ENCODE measurements around the gene SYT1.
A peak's percentile ranks its signal among the peaks of the same experiment; 100 is the strongest.

SYT1 gene

DNA sequence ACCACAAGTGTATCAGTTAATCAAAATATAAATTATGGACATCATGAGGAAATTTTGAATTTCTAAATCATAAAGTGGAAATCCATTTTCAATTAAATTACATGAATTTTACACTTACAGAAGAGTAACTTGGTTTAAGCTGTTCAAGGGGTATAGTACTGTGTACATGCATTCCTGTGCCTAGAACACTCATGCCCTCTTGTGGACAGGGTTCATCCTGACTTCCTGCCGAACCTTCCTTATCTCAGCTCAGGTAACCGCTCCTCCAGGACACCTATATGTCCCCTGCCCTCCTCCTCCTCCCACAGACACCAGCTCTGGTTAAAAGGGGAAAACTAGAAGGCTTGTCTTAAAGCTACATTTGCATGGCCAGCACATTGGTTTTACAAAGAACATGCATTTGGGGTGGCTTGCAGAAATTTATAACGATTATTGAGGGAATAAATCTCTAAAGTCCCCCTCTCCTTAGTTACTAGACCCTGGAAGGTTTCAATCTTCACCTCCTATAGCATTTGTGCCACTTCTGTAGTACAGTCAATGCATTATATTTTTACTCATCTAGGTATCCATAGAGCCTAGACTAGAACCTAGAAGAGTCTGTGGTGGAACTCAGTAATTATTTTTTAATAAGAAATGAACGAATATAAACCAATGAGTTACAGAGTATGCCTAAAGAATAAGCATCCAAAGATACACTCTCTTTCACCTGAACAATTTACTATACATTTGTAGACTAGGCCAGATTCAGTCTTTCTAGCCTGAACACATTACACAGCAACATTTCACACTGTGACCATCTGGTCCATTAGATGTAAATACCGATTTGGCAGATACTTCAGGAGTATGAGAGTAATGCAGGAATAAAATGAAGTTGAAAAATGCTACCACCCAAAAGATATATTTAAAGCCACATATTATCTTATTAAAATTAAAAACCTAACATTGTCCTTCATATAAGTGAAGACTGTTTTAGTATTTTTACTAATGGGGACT, 480.6 kb downstream of the SYT1 start:
- DNase-seq: no peak

DNA sequence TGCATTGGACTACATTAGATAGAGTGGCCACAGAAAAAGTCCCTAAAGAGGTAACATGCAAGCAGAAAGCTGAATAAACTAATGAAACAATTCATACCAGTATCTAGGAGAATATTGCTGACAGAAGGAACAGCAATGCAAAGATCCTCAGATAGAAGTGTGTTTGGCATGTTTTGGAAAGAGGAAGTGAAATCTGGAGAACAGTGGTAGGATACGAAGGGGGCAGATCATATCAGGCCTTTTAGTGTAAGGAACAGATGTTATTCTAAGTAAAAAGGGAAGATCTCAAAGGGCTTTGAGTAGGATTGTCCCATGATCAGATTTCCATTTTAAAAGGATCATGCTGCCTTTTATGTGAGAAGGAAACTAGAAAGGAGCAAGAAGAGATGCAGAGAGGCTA, 483.3 kb downstream of the SYT1 start:
- DNase-seq: no peak

DNA sequence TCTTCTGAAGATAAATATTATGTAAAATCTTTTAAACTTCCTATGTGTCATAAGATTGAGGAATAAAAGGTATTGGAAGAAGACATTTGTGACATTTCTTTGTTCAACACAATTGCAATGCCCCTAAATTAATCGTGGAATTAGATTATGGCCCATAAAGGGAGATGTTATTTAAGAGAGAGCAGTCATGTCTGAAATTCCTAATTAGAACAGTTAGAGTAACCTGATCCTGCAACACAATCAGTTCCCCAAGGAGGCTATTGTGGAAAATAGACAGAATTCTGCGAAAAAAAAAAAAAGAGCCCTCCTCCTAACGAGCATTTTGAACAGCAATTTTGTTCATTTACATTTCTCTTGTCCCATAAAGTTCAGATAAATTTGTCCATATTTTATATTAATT, 486.7 kb downstream of the SYT1 start:
- DNase-seq: no peak

DNA sequence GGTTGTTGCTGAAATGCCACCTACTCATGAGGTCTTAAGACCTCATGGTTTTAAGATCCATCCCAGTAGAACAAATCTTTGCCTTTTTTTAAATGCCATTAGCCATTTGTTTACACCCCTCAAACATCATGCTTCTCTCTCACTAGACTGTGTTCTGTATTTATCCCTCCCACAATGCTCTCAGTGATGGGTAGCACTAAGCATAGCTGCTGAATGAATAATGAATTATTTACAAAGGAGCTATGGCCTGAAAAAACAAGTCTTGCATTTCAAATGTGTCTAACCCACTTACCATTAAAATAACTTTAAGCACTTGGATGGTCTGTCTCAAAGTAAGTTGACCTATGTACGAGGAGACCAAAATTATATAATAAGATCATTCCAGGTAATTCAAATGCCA, 491.6 kb downstream of the SYT1 start:
- no peak for DNase-seq

DNA sequence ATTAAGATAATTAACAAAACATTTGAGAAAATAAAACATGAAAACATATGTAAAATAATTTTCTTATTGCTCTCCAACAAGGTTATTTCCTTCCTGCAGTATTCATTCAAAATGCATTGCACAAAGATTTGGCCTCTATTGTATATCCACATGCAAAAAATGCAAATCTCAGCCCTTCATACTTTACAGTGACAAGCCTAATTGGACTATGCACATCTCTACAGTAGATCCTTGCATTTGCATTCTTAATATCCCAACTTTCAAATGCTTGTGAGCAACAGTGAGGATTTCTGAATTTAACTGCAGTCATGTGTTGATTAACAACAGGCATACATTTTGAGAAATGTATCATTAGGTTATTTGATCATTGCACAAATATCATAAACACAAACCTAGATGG, 492.5 kb downstream of the SYT1 start:
- DNase-seq: no peak

DNA sequence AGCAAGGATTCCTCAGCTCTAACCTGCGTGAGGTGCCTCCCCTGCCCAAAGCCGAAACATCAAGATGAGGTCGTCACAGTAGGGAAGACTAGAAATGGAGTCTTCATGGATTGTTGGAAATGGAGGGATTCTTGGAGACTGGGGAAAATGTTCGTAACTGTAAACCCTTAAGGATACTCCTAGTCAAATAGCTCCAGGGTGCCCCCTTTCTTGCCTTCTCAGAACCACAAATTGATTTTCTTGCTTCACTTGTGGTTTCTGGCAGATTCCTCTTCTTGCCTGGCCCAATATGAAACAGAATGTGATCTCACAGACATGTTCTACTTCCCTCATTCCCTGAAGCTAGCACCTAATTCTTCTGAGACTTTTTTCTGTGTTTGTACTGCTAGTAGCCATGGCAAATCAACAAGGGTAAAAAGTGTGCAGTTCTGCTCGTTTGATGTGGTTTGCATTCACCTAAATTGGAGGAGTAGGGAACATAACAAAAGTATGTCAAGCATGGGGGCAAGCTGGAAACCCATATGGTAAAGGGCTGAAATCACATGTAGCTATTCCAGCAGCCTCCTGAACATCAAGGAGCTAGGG, 494.2 kb downstream of the SYT1 start:
- no peak for DNase-seq

DNA sequence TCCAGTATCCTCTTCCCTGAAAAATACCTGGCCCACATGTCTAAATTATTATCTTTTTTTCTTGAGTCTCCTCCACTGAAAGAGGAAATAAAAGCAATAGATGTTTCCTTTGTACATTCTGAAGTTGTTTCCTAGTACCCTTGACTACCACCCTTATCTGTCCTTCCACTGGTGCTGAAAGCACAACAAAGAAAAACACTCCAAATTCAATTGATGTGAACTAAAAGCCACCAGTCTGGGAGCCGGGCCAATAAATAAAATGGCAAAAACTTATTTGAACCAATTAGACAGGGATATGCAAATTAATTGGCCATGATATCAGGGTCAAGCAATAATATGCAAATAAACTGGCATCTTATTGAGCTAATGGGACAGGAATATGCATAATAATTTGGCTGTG, 495.7 kb downstream of the SYT1 start:
- DNase-seq: peak in 3 of 56 donors; percentile 2 to 18 (median 8)

DNA sequence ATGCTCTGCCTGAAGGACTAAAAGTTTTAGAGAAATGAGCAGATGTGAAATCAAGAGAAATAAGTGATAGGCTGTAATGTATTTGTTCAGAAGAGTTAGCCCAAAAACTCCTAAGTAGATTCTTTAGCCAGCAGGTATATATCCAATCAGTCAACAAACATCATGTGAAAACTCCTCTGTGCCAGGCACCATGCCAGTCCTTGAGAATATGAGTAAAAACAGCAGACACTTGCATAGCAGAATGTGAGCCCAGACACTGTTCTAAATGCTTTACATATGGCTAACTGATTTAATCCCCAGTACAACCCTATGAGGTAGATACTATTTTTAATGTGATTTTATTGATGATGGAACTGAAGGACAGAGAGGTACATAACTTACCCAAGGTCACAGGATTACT, 496.4 kb downstream of the SYT1 start:
- DNase-seq: peak in 3 of 56 donors; percentile 4 to 18 (median 5)

DNA sequence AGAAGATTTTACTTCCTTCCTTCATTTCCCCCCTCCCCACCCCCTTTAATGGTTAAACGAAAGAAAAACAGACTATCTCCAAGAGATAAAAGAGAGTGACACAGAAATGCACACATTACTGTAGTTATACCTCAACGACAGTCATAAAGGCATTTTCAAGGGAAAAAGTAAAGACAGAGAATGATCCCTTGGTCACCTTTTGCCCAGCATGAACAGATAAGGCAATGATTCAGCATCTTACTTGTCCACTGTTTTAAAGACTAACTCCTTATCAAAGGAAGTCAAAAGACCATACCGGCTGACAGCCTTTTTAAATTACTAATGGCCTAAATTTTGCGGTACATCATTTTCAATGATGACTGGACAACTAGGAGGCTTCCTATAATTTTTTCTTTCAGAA, 499.6 kb downstream of the SYT1 start:
- no peak for DNase-seq

DNA sequence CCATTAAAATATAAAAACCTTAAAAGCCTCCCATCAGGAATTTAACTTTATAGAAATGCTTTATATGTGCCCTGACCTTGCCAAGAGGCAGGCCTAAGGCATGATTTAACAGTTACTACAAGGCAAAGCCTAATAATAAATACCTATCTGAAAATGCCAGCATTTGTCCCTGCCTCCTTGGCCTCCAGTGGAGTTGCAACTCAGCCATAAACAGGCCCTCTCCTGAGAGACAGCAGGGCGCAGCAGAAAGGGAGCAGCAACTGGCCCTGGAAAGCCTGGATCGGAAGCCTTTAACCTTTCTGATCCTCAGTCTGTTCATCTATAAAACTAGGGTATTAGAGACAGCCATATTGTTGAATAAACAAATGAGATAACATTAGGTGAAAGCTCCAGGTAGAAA, 501.8 kb downstream of the SYT1 start:
- DNase-seq: no peak

DNA sequence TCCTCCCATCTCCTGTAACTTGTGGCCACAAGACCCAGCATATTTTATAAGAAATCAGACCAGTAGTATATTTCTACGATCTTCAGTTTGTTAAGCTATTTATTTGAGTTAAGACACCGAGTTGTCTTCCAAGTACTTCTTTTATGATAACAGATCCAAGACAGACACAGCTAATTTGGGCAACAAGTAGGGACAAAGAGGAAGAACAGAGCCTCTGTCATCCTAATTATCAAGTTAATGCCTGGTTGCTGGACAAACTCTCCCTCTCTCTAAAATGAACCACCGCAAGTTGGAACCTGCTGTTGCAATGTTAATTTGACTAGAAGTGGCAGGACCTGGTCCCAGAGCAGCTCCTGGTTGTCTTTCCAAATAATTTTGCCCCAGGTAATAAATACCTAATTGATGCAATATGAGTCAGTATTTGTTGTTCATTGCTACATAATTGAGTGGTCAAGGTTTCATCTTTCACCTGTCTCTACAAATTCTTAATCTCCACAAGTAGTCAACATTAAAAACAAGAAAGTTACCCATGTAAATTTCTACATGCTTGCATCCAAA, 502.5 kb downstream of the SYT1 start:
- no peak for DNase-seq

DNA sequence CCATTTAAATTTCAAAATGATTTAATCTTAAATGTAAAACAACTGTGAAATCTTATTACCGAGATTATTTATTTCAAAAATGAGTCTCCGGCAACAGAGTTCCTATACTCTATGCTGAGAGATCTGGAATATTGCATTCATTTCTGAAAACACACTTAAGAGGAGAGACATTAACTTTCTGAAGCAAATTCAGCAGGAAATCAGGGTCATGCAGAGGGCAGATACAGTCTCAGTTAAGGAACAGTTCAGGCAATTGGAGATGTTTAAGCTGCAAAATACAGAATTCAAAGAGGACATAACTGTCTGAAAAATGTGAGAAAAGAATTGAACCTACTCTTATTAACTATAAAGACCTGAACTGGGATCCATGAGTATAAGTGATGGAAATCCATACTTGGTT, 505.4 kb downstream of the SYT1 start:
- DNase-seq: no peak

DNA sequence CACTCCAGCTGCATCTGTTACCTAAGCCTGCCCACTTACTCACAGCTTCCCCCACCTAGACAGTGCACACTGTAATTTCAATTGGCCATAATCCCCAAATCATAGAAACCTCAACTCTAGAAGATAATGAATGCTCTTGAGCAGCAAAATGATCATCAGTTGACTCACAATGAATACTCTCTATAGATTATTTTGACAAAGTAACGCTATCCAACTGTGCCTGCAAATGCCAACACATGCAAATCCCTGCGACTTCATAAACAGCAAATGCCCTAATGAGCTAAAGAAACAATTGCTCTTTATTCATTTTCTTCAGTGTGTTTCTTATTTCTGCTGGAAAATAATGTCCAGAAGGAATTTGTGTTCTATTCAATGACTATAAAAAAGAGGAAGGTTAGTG, 506.7 kb downstream of the SYT1 start:
- no peak for DNase-seq

DNA sequence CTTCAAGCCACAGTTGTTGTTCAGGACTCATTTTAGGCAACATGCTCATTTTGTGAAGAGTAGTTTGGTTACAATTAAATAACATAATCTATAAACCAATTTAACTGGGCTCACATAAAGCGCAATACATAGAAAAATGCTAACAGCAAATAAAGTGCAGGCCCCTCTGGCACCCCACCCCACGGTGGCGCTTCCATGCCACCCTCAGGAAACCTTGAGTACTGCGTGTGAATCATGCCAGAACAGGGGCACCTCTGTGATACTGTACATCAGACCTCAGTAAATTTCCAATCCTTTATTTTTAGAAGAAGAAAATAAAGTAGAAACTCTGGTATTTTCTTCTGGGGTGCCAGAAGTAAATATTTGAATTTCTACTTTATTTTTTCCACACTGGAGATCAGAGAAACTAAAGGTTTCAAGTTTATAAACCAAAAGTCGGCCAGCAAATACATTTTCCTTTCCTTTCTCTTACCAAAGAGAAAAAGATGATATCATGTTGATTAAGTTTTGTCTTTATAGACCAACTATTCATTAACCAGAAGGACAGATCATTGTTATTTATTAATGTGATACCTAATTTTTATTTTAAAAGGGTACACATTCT, 509.4 kb downstream of the SYT1 start:
- peak in 8 of 56 donors; percentile 3 to 31 (median 6) for DNase-seq

DNA sequence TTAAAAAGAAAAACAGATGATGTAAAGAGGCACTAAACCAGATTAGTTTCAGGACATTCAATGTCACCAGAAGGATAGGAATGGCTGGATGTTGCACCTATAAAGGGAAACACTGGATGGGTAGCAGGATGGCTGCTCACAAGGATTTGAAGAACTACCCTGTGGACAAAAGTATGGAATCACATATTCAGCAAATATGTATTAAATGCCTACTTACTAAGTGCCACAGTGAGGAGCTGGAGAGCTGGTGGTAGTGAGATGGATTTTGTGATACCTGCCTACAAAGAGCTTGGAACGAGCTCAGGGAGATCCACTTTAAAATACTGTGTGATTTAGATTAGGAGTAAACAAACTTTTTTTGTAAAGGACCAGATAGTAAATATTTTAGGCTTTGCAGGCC, 510.0 kb downstream of the SYT1 start:
- DNase-seq: no peak

DNA sequence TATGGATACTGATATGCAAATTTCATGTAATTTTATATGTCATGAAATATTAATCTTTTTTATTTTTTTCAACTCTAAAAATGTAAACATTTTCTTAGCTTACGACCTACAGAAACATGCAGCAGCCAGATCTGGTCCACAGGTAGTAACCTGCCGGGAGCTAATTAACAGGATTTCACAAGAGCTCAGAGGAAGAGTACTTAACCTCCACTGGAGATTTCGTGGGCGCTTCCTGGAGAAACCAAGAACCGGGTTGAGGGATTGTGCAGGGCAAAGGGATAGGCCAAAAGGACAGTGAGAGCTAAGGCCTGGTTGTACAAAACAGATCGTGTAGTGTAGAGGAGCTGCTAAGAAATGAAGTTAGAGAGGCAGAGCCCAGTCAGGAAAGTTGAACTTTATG, 510.5 kb downstream of the SYT1 start:
- no peak for DNase-seq

DNA sequence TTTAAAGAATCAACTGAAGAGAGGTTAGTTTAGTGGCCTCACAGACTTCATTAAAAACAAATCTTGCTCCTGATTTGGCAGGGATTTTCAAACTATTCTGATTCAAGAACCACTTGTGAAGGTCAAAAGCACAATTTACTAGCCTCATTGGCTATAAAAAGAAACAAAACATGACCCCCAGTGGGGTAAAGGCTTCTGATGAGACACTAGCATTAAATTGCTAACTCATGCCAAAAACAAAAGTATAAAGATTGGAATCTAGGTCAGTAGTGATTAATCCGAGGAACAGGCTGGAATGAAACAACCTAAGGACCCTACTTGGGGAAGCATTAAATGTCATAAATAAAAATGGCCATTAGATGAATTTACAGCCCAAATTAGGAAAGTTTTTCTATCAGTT, 513.9 kb downstream of the SYT1 start:
- no peak for DNase-seq

DNA sequence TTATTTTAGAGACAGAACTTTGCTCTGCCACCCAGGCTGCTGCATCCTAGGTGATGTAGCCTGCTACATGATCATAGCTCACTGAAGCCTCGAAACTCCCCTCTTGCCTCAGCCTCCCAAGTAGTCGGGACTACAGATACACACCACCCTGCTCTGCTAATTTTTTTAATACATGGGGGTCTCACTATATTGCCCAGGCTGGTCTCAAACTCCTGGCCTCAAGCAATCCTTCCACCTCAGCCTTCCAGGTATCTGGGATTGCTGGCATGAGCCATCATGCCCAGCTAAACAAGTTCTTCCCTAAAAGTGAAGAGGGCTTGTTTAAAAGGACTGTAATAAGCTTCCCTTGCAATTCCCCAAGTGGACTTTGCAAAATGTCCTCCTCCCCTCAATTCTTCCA, 515.8 kb downstream of the SYT1 start:
- DNase-seq: no peak

DNA sequence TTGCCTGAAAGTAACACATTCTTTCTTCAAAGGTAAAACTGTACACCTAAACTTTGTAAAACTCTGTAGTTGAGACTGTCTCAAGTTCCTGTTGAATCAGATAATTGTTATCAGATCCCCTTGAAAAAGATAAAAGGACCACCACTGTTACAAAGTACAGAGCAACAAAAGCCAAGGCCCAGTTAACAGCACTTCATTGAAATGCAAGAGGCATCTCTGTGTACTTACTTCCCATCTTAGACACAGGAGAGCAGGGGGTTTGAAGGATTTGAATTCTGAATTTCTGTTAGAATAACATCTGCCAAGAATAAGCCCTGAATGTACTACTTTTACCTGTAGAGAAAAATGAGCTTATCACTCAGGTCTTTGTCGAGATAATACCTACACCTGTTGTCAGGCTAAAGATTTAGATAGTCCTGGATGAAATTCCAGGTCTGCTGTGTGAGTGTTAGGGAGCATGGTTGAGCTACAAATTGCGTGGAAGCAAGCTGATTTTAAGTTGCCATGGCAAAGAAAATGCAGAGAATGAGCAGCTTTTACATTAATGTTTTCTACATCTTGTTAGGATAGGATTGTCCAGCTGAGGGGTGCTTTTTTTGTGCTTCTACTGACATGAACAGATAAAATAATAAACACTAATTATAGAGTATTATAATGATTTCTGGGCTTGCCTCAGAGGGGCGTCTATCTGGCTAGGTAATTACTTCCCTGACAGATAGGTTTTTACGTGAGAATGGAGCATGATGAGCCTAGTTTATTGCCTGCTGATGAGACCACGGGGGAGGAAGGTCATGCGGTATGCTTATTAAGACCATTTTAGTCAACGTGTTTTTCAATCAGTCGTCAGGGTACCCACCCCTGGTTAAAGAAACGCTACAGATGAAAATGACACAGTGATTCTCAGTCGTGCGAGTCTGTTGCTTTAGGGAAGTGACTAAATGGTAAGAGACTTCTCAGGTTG, 517.0 kb downstream of the SYT1 start:
- DNase-seq: no peak

DNA sequence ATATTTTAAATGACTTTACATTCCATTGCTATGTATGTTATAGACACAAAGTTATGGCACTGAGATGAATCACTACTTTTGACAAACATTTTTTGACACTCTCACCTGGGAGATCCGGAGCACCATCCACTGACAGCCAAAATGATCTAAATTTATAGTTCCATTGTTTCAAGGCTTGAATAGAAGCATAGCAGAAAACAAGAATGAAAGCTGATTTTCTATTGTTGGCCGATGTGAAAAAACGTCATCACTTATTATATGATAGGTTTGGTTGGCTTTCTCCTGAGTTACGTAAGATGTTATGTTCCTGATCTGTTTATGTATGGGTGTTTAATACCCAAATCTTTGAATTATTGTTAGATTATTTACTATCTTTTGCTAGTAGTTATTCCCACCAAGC, 520.0 kb downstream of the SYT1 start:
- no peak for DNase-seq

DNA sequence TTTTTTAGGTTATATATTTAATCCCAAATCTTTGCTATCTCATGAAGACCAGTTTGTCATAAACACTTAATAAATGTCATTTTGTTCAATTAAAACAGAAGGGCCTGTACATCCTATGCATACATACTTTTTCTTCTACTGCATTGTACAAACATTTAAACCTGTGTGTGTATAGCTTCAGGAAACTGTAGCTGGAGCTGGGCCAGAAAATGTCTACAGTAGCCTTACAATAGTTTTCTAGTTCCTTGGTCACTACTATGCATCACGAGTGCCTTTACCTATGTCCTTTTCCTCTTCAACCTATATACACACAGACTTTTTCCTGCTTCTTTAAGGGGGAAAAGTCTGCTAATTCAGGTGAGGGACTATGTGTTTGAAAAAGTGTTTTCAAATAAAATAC, 523.4 kb downstream of the SYT1 start:
- DNase-seq: no peak
